Ectodermal cell (in vitro differentiated cells): ENCODE results near the gene EPAS1.

Source experiments
- H3K27ac ChIP-seq: 2 replicates; pipeline ENCODE4 v1.7.0; 2013; ENCODE audit warnings: mild to moderate bottlenecking, low read depth, low read length; ENCODE audit not compliant: insufficient read depth, poor library complexity, severe bottlenecking
- H3K27me3 ChIP-seq: 2 replicates; pipeline ENCODE4 v1.7.0; 2013; ENCODE audit warnings: mild to moderate bottlenecking, low read length; ENCODE audit not compliant: insufficient read depth, control insufficient read depth, poor library complexity, severe bottlenecking
- H3K36me3 ChIP-seq: one replicate; pipeline ENCODE4 v1.7.0; 2013; ENCODE audit warnings: low read length; ENCODE audit not compliant: control insufficient read depth, insufficient read depth
- H3K4me1 ChIP-seq: one replicate; pipeline ENCODE4 v1.7.0; 2013; ENCODE audit warnings: low read length; ENCODE audit not compliant: control insufficient read depth, insufficient read depth
- H3K4me3 ChIP-seq: 2 replicates; pipeline ENCODE4 v1.7.0; 2013; ENCODE audit warnings: low read depth, low read length, control low read depth; ENCODE audit not compliant: insufficient read depth
- H3K9me3 ChIP-seq: 2 replicates; pipeline ENCODE4 v1.7.0; 2013; ENCODE audit warnings: mild to moderate bottlenecking, low read length, moderate library complexity; ENCODE audit not compliant: control insufficient read depth
- whole genome bisulfite sequencing, 2 experiments: methylation state at CpG; one replicate each; pipeline ENCODE4 v1.1.7; 2013; ENCODE audit warnings: missing lambda C conversion rate in 2 of 2; 5-methylcytosine and 5-hydroxymethylcytosine counted together

The EPAS1 gene

GRCh38 chr2:46308081-46308480 is 10.9 kb downstream of the EPAS1 start:
- Histone ChIP-seq H3K27me3 (no peaks in the 10 kb centered on the region), H3K27ac (no peak overlapping the region), H3K4me3 (no peak overlapping the region), H3K36me3 (no peaks in the 10 kb centered on the region), H3K9me3 (no peaks in the 10 kb centered on the region), H3K4me1 (no peaks in the 10 kb centered on the region)
- WGBS, 2 experiments, result 79 to 85% methylated on average over 2 of the region's 2 CpGs

GRCh38 chr2:46308629-46309028 is 11.4 kb downstream of the EPAS1 start:
- no peak overlapping the region for H3K4me3 ChIP-seq
- H3K4me1 ChIP-seq, result no peaks in the 10 kb centered on the region
- 56 to 62% methylated on average over 3 of the region's 3 CpGs for WGBS, 2 experiments
- H3K27me3 ChIP-seq, result no peaks in the 10 kb centered on the region
- no peak overlapping the region for H3K27ac ChIP-seq
- H3K9me3 ChIP-seq, result no peaks in the 10 kb centered on the region
- H3K36me3 ChIP-seq, result no peaks in the 10 kb centered on the region

GRCh38 chr2:46309052-46309953 is 12.1 kb downstream of the EPAS1 start:
- Histone ChIP-seq H3K27me3 (no peaks in the 10 kb centered on the region), H3K4me1 (no peaks in the 10 kb centered on the region), H3K27ac (no peak overlapping the region), H3K4me3 (no peak overlapping the region), H3K36me3 (no peaks in the 10 kb centered on the region), H3K9me3 (no peaks in the 10 kb centered on the region)
- 93 to 97% methylated on average over 3 of the region's 3 CpGs for WGBS, 2 experiments

- H3K9me3 ChIP-seq, result no peaks in the 10 kb centered on the region
- no peaks in the 10 kb centered on the region for H3K27me3 ChIP-seq
- H3K27ac ChIP-seq, result no peak overlapping the region
- 89 to 94% methylated on average over 5 of the region's 5 CpGs for WGBS, 2 experiments
- no peak overlapping the region for H3K4me3 ChIP-seq
- no peaks in the 10 kb centered on the region for H3K36me3 ChIP-seq
- H3K4me1 ChIP-seq, result no peaks in the 10 kb centered on the region
These were observed 13.2 kb downstream of the EPAS1 start for GRCh38 chr2:46310446-46310845.

- Histone ChIP-seq H3K4me3 (no peak overlapping the region), H3K9me3 (no peaks in the 10 kb centered on the region), H3K4me1 (no peaks in the 10 kb centered on the region), H3K36me3 (no peaks in the 10 kb centered on the region), H3K27ac (no peak overlapping the region), H3K27me3 (no peaks in the 10 kb centered on the region)
- 90 to 91% methylated on average over 6 of the region's 6 CpGs for WGBS, 2 experiments
These were observed 14.5 kb downstream of the EPAS1 start for GRCh38 chr2:46311651-46312223.

- H3K9me3 ChIP-seq, result no peaks in the 10 kb centered on the region
- no peak overlapping the region for H3K4me3 ChIP-seq
- no peak overlapping the region for H3K27ac ChIP-seq
- no peaks in the 10 kb centered on the region for H3K27me3 ChIP-seq
- no peaks in the 10 kb centered on the region for H3K36me3 ChIP-seq
- no peaks in the 10 kb centered on the region for H3K4me1 ChIP-seq
- WGBS, 2 experiments, result 91 to 94% methylated on average over 3 of the region's 3 CpGs
These were observed 15.9 kb downstream of the EPAS1 start for GRCh38 chr2:46313063-46313462.

- Histone ChIP-seq H3K36me3 (no peaks in the 10 kb centered on the region), H3K27me3 (no peaks in the 10 kb centered on the region), H3K4me3 (no peak overlapping the region), H3K4me1 (no peaks in the 10 kb centered on the region), H3K9me3 (no peaks in the 10 kb centered on the region), H3K27ac (no peak overlapping the region)
- WGBS, 2 experiments, result 91% methylated on average over 11 of the region's 11 CpGs
These were observed 17.0 kb downstream of the EPAS1 start for GRCh38 chr2:46314065-46314835.

GRCh38 chr2:46315103-46315890 is 18.1 kb downstream of the EPAS1 start:
- no peak overlapping the region for H3K27ac ChIP-seq
- no peak overlapping the region for H3K4me3 ChIP-seq
- 94 to 95% methylated on average over 11 of the region's 11 CpGs for WGBS, 2 experiments

GRCh38 chr2:46317094-46317486 is 19.9 kb downstream of the EPAS1 start:
- no peaks in the 10 kb centered on the region for H3K4me1 ChIP-seq
- H3K27me3 ChIP-seq, result no peaks in the 10 kb centered on the region
- H3K36me3 ChIP-seq, result no peaks in the 10 kb centered on the region
- H3K9me3 ChIP-seq, result no peaks in the 10 kb centered on the region
- WGBS, 2 experiments, result 88 to 96% methylated on average over 3 of the region's 3 CpGs
- no peak overlapping the region for H3K4me3 ChIP-seq
- H3K27ac ChIP-seq, result no peak overlapping the region

More at GRCh38 chr2:46315103-46315890, 18.1 kb downstream of the EPAS1 start:
- H3K9me3 ChIP-seq, result no peaks in the 10 kb centered on the region
- H3K36me3 ChIP-seq, result no peaks in the 10 kb centered on the region
- H3K27me3 ChIP-seq, result no peaks in the 10 kb centered on the region
- no peaks in the 10 kb centered on the region for H3K4me1 ChIP-seq
